ENCODE measurements around the gene MIS18BP1.

- TF ChIP-seq POLR2AphosphoS5 (IDR thresholded peaks at IDR 0.05; ENCODE audit: low read depth), result no peak
- TF ChIP-seq, protein P1, sequence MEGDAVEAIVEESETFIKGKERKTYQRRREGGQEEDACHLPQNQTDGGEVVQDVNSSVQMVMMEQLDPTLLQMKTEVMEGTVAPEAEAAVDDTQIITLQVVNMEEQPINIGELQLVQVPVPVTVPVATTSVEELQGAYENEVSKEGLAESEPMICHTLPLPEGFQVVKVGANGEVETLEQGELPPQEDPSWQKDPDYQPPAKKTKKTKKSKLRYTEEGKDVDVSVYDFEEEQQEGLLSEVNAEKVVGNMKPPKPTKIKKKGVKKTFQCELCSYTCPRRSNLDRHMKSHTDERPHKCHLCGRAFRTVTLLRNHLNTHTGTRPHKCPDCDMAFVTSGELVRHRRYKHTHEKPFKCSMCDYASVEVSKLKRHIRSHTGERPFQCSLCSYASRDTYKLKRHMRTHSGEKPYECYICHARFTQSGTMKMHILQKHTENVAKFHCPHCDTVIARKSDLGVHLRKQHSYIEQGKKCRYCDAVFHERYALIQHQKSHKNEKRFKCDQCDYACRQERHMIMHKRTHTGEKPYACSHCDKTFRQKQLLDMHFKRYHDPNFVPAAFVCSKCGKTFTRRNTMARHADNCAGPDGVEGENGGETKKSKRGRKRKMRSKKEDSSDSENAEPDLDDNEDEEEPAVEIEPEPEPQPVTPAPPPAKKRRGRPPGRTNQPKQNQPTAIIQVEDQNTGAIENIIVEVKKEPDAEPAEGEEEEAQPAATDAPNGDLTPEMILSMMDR (IDR thresholded peaks at IDR 0.05; ENCODE audit: insufficient read depth, low read length), result no peak
Observed at GRCh38 chr14:45246691-45247090, 6.3 kb downstream of the MIS18BP1 start.

All from HL-60 (cell line).